ENCODE data around the gene AFDN.

- TF ChIP-seq CTCF (IDR thresholded peaks at IDR 0.05; ENCODE audit: borderline replicate concordance, extremely low read depth, low read length, poor library complexity, severe bottlenecking) = no peak
- no peak for TF ChIP-seq EZH2 (IDR thresholded peaks at IDR 0.05; ENCODE audit: borderline replicate concordance, low read depth, low read length, severe bottlenecking)
These were observed 189.5 kb downstream of the AFDN start for GRCh38 chr6:168016176-168016620.

All from DND-41 (cell line).